Measurements from ENCODE around the gene ISM1. TPM values are rescaled to one million over a fixed set of nuclear protein-coding genes. Genes with fewer than 3 reads are reported as not detected.

The ISM1 gene
- total and polyA plus RNA-seq, 10 donors, result 0.46 to 19.5 (median 10.6) TPM

GRCh38 chr20:13333793-13334192, 112.7 kb downstream of the ISM1 start:
- WGBS, 5 donors, result 67 to 88% (median 77%) methylated on average over 3 of the region's 3 CpGs

GRCh38 chr20:13336308-13337089, 115.4 kb downstream of the ISM1 start:
- H3K27ac ChIP-seq, result no peak overlapping the region
- WGBS, 5 donors, result 86 to 92% (median 90%) methylated on average over 4 of the region's 4 CpGs
- intact Hi-C loops (cut with DNase I; ENCODE audit: low total_unique reads), result no loop called here
- no peaks in the 10 kb centered on the region for H3K4me1 ChIP-seq
- TF ChIP-seq POLR2AphosphoS5 (IDR thresholded peaks at IDR 0.05), result no peak
- H3K4me3 ChIP-seq, result no peak overlapping the region
- no peak for DNase-seq
- no peaks in the 10 kb centered on the region for H3K36me3 ChIP-seq
- no peaks in the 10 kb centered on the region for H3K27me3 ChIP-seq (replicated peaks in 1 of 7)
- H3K9me3 ChIP-seq, result no peaks in the 10 kb centered on the region

More at GRCh38 chr20:13333793-13334192, 112.7 kb downstream of the ISM1 start:
- TF ChIP-seq POLR2AphosphoS5 (IDR thresholded peaks at IDR 0.05) (no peak), POLR2A (IDR thresholded peaks at IDR 0.05) (no peak)
- TF ChIP-seq, protein P1, sequence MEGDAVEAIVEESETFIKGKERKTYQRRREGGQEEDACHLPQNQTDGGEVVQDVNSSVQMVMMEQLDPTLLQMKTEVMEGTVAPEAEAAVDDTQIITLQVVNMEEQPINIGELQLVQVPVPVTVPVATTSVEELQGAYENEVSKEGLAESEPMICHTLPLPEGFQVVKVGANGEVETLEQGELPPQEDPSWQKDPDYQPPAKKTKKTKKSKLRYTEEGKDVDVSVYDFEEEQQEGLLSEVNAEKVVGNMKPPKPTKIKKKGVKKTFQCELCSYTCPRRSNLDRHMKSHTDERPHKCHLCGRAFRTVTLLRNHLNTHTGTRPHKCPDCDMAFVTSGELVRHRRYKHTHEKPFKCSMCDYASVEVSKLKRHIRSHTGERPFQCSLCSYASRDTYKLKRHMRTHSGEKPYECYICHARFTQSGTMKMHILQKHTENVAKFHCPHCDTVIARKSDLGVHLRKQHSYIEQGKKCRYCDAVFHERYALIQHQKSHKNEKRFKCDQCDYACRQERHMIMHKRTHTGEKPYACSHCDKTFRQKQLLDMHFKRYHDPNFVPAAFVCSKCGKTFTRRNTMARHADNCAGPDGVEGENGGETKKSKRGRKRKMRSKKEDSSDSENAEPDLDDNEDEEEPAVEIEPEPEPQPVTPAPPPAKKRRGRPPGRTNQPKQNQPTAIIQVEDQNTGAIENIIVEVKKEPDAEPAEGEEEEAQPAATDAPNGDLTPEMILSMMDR (IDR thresholded peaks at IDR 0.05 in 8 of 11, conservative IDR thresholded peaks at IDR 0.05 in 3 of 11), result no peak
- intact Hi-C loops (cut with DNase I; ENCODE audit: low total_unique reads), result no loop called here
- H3K4me3 ChIP-seq, result no peak overlapping the region
- no peaks in the 10 kb centered on the region for H3K27me3 ChIP-seq (replicated peaks in 1 of 7)
- no peaks in the 10 kb centered on the region for H3K4me1 ChIP-seq
- H3K36me3 ChIP-seq, result no peaks in the 10 kb centered on the region
- H3K9me3 ChIP-seq, result no peaks in the 10 kb centered on the region
- no peak overlapping the region for H3K27ac ChIP-seq
- DNase-seq, result no peak

- Histone ChIP-seq H3K27me3 (replicated peaks in 1 of 7) (no peaks in the 10 kb centered on the region), H3K27ac (no peak overlapping the region), H3K36me3 (no peaks in the 10 kb centered on the region), H3K4me3 (no peak overlapping the region), H3K4me1 (no peaks in the 10 kb centered on the region), H3K9me3 (no peaks in the 10 kb centered on the region)
- no peak for TF ChIP-seq POLR2A (IDR thresholded peaks at IDR 0.05)
- intact Hi-C loops (cut with DNase I; ENCODE audit: low total_unique reads), result no loop called here
- DNase-seq, result no peak
- WGBS, 5 donors, result 64 to 85% (median 79%) methylated on average over 6 of the region's 6 CpGs
These were observed 116.2 kb downstream of the ISM1 start for GRCh38 chr20:13337090-13337784.

DNA sequence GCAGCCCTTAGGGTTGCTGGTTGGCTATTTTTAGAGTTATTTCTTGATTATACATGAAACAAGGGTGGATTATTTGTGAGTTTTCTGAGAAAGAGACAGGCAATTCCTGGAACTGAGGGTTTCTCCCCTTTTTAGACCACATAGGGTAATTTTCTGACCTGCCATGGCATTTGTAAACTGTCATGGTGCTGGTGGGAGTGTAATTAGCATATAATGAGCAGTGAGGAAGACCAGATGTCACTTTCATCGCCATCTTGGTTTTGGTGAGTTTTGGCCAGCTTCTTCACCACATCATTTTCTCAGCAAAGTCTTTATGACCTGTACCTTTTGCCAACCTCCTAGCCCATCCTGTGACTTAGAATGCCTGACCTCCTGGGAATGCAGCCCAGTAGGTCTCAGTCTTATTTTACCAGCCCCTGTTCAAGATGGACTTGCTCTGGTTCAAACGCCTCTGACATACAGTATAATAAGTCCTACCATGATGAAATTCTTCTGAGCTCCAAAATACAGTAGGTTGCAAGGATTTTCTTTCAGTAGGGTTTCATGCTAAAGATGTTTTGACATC, 117.1 kb downstream of the ISM1 start:
- Histone ChIP-seq H3K4me3 (no peak overlapping the region), H3K9me3 (no peaks in the 10 kb centered on the region), H3K27ac (no peak overlapping the region), H3K36me3 (no peaks in the 10 kb centered on the region), H3K27me3 (replicated peaks in 1 of 7) (no peaks in the 10 kb centered on the region), H3K4me1 (no peaks in the 10 kb centered on the region)
- 70 to 92% (median 80%) methylated on average over 2 of the region's 2 CpGs for WGBS, 5 donors
- DNase-seq, result no peak
- intact Hi-C loops (cut with DNase I; ENCODE audit: low total_unique reads), result no loop called here
- TF ChIP-seq POLR2A (IDR thresholded peaks at IDR 0.05) (no peak), POLR2AphosphoS5 (IDR thresholded peaks at IDR 0.05) (no peak)
- TF ChIP-seq, protein P1 (IDR thresholded peaks at IDR 0.05 in 8 of 11, conservative IDR thresholded peaks at IDR 0.05 in 3 of 11), result no peak

- TF ChIP-seq, protein P1 (IDR thresholded peaks at IDR 0.05 in 8 of 11, conservative IDR thresholded peaks at IDR 0.05 in 3 of 11), result no peak
- Histone ChIP-seq H3K36me3 (no peaks in the 10 kb centered on the region), H3K4me3 (no peak overlapping the region), H3K27ac (no peak overlapping the region), H3K27me3 (replicated peaks in 1 of 7) (no peaks in the 10 kb centered on the region), H3K9me3 (no peaks in the 10 kb centered on the region), H3K4me1 (no peaks in the 10 kb centered on the region)
- no peak for DNase-seq
- WGBS, 5 donors, result 77 to 81% (median 78%) methylated on average over 3 of the region's 3 CpGs
- intact Hi-C loops (cut with DNase I; ENCODE audit: low total_unique reads), result no loop called here
These were observed 117.9 kb downstream of the ISM1 start for GRCh38 chr20:13338999-13339411.
